Cerebellar nuclear complex (tissue), 1 donor: Measurements from ENCODE around the gene SPTBN5.

Experiments
- DNase-seq, 2 experiments: peaks; one replicate each; lab custom pipeline; 2025; lab: John Stamatoyannopoulos, UW

The SPTBN5 gene

GRCh38 chr15:41804916-41805666 lies 88.8 kb downstream of the SPTBN5 start:
- no peak for DNase-seq

DNA sequence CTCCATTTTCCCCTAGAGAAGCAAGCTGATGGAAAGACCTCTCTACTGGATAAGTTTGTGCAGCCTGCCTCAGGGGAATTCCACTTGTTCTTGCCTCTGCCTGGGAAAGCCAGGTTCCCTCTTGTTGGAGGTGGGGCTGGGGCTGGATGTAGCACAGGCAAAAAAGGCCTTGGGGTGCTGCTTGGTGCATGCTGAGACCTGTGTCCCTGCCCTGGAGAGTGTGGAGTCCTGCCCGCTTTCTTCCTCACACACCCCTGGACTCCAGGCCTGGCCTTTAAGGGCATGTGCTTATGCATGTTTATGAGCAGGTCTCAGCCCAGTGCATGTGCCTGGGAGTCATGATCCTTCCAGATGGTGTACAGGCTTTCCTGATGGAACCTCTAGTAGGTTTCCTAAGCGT lies 89.5 kb downstream of the SPTBN5 start:
- no peak for DNase-seq

DNA sequence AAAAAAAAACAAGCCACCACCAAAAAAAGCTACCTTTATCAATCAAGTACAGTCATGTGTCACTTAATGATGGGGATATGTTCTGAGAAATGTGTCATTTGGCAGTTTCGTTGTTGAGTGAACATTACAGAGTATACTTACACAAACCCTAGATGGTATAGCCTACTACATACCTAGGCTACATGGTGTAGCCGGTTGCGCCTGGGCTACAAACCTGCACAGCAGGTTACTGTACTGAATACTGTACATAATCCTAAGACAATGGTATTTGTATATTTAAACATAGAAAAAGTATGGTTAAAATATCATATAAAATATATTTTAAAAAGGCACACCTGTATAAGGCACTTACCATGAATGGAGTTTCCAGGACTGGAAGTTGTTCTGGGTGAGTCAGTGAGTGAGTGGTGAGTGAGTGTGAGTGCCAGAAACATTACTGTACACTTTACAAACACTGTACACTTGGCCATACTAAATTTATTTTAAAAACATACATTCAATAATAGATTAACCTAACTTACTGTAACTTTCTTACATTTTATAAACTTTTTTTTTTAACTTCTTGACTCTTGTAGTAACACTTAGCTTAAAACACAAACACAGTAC lies 91.9 kb downstream of the SPTBN5 start:
- no peak for DNase-seq

- no peak for DNase-seq
Measured at GRCh38 chr15:41801185-41801584, 92.7 kb downstream of the SPTBN5 start.

GRCh38 chr15:41799488-41799805 lies 94.4 kb downstream of the SPTBN5 start:
- no peak for DNase-seq

- no peak for DNase-seq
Measured at GRCh38 chr15:41798607-41799487, 95.0 kb downstream of the SPTBN5 start.
